GM12874 (cell line): ENCODE data around the gene CLRN3.

Source experiments
- TF ChIP-seq, protein P1 (sequence below): IDR thresholded peaks from 2 replicates; pipeline ENCODE4 v1.5.1; 2011; ENCODE audit warnings: low read depth, mild to moderate bottlenecking, control low read depth, low read length, moderate library complexity; ENCODE audit not compliant: insufficient read depth

Gene CLRN3

DNA sequence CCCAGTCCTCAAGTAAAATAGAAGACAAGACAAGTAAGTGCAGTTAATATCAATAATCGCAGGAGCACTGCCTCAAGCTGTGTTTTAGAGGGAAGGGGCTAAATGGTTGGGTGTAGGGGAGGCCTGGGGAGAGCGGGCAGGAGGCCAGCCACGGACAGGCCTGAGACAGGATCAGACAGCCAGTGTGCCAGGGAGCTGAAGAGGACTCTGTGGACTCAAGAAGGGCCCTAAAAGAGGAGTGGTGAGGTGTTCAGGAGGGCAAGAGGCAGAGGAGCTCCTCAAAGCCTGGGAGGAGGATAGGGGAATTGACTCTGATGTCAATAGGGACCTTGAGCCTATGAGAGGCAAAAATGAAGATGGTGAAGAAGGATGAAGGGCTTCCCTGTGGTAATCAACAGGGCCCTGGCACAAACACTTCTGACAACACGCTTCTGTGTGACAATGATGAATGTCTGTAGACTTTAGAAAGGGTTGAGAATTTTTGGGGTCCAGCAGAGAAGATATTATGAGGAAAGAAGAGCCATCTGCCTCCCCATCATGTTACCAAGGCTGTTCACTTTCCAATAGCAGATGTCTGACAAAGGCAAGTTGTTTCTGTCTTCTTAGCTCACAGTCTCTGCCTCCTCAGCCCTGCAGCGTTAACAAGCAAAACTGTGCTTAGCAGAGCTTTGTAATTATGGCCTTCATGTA is 11.7 kb upstream of the CLRN3 start:
- TF ChIP-seq, protein P1, sequence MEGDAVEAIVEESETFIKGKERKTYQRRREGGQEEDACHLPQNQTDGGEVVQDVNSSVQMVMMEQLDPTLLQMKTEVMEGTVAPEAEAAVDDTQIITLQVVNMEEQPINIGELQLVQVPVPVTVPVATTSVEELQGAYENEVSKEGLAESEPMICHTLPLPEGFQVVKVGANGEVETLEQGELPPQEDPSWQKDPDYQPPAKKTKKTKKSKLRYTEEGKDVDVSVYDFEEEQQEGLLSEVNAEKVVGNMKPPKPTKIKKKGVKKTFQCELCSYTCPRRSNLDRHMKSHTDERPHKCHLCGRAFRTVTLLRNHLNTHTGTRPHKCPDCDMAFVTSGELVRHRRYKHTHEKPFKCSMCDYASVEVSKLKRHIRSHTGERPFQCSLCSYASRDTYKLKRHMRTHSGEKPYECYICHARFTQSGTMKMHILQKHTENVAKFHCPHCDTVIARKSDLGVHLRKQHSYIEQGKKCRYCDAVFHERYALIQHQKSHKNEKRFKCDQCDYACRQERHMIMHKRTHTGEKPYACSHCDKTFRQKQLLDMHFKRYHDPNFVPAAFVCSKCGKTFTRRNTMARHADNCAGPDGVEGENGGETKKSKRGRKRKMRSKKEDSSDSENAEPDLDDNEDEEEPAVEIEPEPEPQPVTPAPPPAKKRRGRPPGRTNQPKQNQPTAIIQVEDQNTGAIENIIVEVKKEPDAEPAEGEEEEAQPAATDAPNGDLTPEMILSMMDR, result no peak

DNA sequence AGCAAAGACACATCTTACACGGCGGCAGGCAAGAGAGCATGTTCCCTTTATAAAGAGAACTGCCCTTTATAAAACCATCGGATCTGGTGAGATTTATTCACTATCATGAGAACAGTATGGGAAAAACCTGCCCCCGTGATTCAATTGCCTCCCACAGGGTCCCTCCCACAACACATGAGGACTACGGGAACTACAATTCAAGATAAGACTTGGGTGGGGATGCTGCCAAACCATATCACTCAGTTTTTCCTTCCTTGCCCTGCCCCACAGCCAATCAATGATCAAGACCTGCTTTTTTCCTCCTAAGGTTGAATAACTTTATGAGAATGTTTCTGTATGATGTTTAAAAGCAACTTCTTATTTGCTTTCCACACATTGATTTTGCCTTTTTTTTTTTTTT is 11.0 kb upstream of the CLRN3 start:
- TF ChIP-seq, protein P1, result no peak

DNA sequence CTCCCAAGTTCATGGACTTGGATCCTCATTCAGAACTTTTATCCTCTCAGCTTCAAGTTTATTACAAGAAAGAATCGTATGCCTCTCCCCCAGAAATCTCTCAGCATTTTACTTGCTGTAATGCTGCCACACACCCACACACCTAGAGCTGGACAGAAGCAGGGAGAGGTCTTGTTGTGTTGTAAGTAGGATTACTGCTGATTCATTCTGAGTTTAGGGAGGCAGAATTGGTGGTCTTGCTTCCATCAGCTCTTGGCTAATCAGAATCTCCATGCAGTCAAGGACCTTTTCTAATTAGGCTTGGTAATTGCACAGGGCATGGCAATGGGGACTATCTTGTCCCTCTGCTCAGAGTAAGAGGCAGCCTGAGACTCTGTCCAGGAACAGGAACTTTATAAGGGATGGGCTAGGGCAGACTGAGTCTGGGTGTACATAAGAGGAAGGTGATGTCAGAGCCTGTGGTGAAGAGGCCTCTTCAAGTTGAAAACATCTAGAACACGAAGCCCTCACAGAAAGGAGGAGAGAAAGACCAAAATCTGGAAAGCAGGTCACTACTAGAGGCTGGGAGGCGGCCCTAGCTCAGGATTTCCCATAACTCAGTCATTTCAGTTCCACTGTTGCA is 7.1 kb upstream of the CLRN3 start:
- TF ChIP-seq, protein P1, result no peak

DNA sequence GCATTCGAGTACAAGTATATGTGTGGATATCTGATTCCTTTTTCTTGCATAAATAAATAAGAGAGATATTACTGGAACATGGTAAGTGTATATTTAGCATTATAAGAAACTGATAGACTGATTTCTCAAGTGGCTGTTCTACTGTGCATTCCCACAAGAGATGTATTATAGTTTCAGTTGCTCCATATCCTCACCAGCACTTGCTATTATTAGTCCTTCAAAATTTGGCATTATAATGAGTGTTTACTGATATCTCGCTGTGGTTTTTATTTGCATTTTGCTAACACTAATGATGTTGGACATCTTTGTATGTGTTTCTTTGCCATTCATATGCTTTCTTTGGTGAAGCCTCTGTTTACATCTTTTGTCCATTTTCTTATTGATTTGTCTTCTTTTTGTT is 4.4 kb upstream of the CLRN3 start:
- TF ChIP-seq, protein P1, result no peak

DNA sequence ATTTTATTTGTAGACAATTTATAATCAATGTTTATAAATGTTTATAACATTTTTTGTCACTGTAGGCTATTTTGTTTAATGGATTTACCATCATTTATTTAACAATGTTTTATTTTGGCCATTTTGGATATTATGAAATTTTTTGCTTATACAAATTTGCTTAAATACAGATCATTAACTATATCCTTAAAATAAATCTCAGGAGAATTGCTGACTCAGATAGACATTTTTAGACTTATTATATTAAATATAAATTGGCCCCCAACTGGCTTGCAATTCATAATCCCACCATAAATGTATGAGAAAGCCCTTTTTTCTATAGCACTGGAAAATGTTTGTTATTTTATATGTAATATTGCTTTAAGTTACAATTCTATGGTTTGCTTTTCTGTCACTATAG is 3.8 kb upstream of the CLRN3 start:
- TF ChIP-seq, protein P1, result no peak

DNA sequence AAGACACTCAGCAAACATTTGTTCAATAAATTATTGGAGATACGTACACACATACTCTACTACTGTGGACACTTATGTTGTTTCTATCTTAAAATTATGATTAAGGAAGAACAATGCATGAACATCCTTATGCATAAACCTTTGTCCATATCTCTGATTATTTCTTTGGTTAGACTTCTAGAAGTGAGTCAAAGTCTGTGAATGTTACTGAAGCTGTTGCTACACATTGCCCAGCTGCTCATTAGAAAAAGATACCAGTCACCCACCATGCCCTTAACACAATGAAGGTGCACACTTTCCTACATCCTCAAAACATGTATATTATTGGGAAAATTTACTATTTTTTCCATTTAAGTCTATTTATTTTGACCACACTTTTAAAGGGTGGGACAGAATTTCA is 1.4 kb upstream of the CLRN3 start:
- TF ChIP-seq, protein P1, result no peak

DNA sequence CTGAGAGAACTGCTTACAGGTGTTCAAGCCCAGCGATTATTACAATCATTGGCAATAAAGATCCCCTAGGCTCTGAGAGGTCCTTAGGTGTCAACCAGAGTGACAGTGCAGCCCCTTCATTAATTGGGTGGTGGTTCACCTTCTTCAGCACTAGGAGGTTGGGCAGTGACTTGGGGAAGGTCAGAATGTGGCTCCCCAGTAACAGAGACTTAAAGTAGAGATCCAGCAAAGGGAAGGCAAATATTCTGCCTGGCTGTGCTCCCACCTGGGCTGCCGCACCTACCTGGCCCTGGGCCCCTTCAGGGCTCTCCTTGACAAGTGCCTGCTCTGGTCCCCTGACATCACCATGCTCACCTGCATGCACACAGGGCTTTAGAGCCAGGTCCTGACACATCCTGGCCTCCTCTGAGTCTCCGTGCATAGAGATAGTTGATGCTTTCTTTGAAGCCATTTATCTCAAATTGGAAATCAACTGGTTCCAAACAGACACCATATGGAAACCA is 1.9 kb downstream of the CLRN3 start:
- TF ChIP-seq, protein P1, result no peak
